ENCODE data around the gene TTLL10. TPM values are rescaled to one million over a fixed set of nuclear protein-coding genes. Genes with fewer than 3 reads are reported as not detected.

TTLL10 gene
- total and polyA plus RNA-seq, 2 experiments from 2014 or later: 0.45 TPM; not detected in 1

DNA sequence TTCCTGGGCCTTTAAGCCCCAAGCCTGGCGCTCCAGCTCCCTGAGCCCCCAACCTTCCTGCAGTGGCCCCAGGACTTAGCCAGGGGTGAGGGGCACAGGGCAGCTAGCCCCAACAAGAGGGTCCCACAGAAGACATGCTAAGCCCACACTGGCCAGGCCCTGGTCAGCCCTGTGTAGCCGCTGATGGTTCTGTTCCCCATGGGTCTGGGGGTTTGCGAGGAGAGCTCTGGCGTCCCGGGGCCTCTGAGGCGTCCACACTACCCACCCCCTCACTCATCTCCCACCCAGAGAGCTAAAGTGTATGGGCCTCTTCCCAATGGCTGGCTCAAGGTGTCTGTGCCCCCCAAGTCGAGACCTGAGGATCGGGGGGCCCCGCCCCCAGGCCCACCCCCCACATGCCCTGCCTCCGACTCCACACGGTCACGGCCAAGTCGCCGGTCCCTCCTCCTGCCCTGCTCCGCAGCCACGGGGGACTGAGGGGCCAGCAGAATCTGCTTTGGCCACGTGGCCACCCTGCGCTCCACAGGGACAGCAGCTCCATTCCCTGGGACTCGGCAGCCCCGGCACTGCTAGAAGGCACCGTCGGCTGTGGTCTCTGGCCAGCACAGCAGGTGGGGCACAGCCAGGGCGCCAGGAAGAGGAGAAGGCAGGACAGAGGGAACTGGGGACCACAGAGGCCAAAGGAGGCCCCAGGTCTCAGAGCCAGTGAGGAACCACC, 24.9 kb downstream of the TTLL10 start:
- ATAC-seq (no peak), DNase-seq (ENCODE audit: low spot score) (peak; percentile 4)
- Histone ChIP-seq H3K9me2 (ENCODE audit: insufficient read depth) (no peaks in the 10 kb centered on the region), H3K4me2 (no peak overlapping the region), H3K27me3 (ENCODE audit: insufficient read depth) (no peaks in the 10 kb centered on the region), H3K36me3 (ENCODE audit: insufficient read depth) (no peaks in the 10 kb centered on the region), H3K4me1 (ENCODE audit: insufficient read depth) (no peaks in the 10 kb centered on the region), H3K27ac (ENCODE audit: low read depth) (no peak overlapping the region), H3K4me3 (no peak overlapping the region), H2AFZ (no peak overlapping the region), H3K79me2 (replicated peaks; ENCODE audit: insufficient read depth) (no peaks in the 10 kb centered on the region), H3F3A (replicated peaks; ENCODE audit: low read depth) (no peaks in the 10 kb centered on the region), H4K20me1 (replicated peaks; ENCODE audit: insufficient read depth) (no peaks in the 10 kb centered on the region)
- Mint-ChIP-seq H3K9me3 (peaks cover 17% of the 10 kb centered on the region), H3K36me3 (ENCODE audit: low read depth) (no peaks in the 10 kb centered on the region), H3K27ac (no peak overlapping the region), H3K27me3 (ENCODE audit: insufficient read depth, low read depth, poor library complexity) (peaks cover 3% of the 10 kb centered on the region), H3K4me1 (no peaks in the 10 kb centered on the region; the same call in 2 of the 3 replicates), H3K4me3 (no peak overlapping the region)
- TF ChIP-seq, protein P1, sequence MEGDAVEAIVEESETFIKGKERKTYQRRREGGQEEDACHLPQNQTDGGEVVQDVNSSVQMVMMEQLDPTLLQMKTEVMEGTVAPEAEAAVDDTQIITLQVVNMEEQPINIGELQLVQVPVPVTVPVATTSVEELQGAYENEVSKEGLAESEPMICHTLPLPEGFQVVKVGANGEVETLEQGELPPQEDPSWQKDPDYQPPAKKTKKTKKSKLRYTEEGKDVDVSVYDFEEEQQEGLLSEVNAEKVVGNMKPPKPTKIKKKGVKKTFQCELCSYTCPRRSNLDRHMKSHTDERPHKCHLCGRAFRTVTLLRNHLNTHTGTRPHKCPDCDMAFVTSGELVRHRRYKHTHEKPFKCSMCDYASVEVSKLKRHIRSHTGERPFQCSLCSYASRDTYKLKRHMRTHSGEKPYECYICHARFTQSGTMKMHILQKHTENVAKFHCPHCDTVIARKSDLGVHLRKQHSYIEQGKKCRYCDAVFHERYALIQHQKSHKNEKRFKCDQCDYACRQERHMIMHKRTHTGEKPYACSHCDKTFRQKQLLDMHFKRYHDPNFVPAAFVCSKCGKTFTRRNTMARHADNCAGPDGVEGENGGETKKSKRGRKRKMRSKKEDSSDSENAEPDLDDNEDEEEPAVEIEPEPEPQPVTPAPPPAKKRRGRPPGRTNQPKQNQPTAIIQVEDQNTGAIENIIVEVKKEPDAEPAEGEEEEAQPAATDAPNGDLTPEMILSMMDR (conservative IDR thresholded peaks at IDR 0.05; ENCODE audit: low read depth in 2 of 2): no peak
- TF ChIP-seq, protein P2, sequence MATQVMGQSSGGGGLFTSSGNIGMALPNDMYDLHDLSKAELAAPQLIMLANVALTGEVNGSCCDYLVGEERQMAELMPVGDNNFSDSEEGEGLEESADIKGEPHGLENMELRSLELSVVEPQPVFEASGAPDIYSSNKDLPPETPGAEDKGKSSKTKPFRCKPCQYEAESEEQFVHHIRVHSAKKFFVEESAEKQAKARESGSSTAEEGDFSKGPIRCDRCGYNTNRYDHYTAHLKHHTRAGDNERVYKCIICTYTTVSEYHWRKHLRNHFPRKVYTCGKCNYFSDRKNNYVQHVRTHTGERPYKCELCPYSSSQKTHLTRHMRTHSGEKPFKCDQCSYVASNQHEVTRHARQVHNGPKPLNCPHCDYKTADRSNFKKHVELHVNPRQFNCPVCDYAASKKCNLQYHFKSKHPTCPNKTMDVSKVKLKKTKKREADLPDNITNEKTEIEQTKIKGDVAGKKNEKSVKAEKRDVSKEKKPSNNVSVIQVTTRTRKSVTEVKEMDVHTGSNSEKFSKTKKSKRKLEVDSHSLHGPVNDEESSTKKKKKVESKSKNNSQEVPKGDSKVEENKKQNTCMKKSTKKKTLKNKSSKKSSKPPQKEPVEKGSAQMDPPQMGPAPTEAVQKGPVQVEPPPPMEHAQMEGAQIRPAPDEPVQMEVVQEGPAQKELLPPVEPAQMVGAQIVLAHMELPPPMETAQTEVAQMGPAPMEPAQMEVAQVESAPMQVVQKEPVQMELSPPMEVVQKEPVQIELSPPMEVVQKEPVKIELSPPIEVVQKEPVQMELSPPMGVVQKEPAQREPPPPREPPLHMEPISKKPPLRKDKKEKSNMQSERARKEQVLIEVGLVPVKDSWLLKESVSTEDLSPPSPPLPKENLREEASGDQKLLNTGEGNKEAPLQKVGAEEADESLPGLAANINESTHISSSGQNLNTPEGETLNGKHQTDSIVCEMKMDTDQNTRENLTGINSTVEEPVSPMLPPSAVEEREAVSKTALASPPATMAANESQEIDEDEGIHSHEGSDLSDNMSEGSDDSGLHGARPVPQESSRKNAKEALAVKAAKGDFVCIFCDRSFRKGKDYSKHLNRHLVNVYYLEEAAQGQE (IDR thresholded peaks at IDR 0.05; ENCODE audit: unreplicated experiment): no peak

DNA sequence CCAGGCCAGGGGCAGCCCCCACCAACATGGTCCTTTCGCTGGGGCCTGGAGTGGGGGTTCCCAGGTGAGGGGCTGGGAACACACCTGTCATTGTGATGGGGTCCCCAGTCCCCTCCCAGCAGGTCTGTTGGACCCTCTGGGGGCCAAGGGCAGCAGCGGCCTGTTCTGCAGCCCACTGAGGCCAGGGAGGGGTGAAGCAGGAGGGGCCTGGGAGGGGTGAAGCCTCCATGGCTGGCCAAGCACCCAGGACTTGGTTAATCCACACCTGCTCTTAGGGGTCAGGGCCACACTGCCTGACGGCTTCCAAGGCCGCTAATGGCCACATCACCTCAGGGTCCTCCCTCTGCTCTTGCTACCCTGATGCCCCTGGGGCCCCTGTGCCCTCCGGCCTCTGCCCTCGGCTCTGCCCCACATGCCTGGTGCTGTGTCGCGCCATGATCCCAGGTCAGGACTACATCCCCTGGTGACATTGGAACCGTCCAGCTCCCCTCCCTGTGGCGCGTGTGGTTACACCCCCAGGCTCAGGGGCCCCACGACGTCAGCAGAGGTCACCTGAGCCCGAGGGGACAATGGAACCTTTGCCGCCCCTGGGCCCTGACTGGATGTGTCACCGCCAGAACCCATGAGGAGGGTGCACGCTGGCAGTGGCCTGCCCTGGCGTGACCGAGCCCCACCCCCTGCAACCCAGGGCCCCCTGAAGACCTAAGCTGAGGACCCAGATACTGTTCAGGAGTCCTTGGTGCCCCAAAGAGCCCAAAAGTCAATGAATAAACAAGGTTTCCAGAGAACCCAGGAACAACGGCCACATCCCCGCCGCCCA, 25.7 kb downstream of the TTLL10 start:
- H3K4me1 ChIP-seq (ENCODE audit: insufficient read depth): no peaks in the 10 kb centered on the region
- Mint-ChIP-seq H3K27me3 (ENCODE audit: insufficient read depth, low read depth, poor library complexity) (peaks cover 3% of the 10 kb centered on the region), H3K4me3 (no peak overlapping the region), H3K27ac (no peak overlapping the region), H3K36me3 (ENCODE audit: low read depth) (no peaks in the 10 kb centered on the region), H3K4me1 (no peaks in the 10 kb centered on the region; the same call in 2 of the 3 replicates), H3K9me3 (peaks cover 14% of the 10 kb centered on the region)
- H3K27me3 ChIP-seq (ENCODE audit: insufficient read depth): no peaks in the 10 kb centered on the region
- H3K36me3 ChIP-seq (ENCODE audit: insufficient read depth): no peaks in the 10 kb centered on the region
- ATAC-seq (no peak), DNase-seq (ENCODE audit: low spot score) (peak; percentile 1)
- H3K4me3 ChIP-seq: no peak overlapping the region
- H4K20me1 ChIP-seq (replicated peaks; ENCODE audit: insufficient read depth): no peaks in the 10 kb centered on the region
- H3F3A ChIP-seq (replicated peaks; ENCODE audit: low read depth): no peaks in the 10 kb centered on the region
- no peak for TF ChIP-seq NANOG (IDR thresholded peaks at IDR 0.05; ENCODE audit: borderline replicate concordance)
- no peaks in the 10 kb centered on the region for H3K79me2 ChIP-seq (replicated peaks; ENCODE audit: insufficient read depth)
- no peak overlapping the region for H2AFZ ChIP-seq
- no peak overlapping the region for H3K27ac ChIP-seq (ENCODE audit: low read depth)
- H3K4me2 ChIP-seq: no peak overlapping the region
- H3K9me2 ChIP-seq (ENCODE audit: insufficient read depth): no peaks in the 10 kb centered on the region

All from GM23338 (cell line).